22Rv1 (cell line): ENCODE measurements around the gene NOXRED1.

Experiments used
- ZFX ChIP-seq: fragments of 450-650 bp; IDR thresholded peaks from 2 replicates; pipeline ENCODE4 v1.6.1; 2017; ENCODE audit warnings: antibody characterized with exemption, borderline replicate concordance
- TF ChIP-seq, protein P1 (sequence below): fragments of 450-650 bp; IDR thresholded peaks from 2 replicates; pipeline ENCODE4 v1.5.1; 2017; ENCODE audit warnings: mild to moderate bottlenecking

DNA sequence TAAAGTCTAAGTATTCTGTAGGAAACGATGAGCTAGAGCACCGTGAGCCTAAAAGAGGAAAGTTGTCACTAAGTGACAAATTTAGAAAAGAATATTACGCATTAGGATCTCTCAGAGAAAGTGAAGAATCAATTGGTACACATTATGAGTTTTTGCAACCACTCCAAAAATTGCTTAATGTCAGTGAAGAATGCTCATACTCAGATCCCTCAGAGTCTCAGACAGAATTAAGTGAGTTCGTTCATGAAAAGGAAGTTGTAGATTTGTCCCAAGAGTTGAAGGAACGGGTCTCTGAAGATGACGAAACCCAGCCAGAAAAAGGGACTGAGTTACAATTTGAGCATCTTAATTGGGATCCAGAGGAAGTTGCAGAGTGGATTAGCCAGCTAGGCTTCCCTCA, 44.6 kb downstream of the NOXRED1 start:
- TF ChIP-seq, protein P1, sequence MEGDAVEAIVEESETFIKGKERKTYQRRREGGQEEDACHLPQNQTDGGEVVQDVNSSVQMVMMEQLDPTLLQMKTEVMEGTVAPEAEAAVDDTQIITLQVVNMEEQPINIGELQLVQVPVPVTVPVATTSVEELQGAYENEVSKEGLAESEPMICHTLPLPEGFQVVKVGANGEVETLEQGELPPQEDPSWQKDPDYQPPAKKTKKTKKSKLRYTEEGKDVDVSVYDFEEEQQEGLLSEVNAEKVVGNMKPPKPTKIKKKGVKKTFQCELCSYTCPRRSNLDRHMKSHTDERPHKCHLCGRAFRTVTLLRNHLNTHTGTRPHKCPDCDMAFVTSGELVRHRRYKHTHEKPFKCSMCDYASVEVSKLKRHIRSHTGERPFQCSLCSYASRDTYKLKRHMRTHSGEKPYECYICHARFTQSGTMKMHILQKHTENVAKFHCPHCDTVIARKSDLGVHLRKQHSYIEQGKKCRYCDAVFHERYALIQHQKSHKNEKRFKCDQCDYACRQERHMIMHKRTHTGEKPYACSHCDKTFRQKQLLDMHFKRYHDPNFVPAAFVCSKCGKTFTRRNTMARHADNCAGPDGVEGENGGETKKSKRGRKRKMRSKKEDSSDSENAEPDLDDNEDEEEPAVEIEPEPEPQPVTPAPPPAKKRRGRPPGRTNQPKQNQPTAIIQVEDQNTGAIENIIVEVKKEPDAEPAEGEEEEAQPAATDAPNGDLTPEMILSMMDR, result no peak
- TF ChIP-seq ZFX, result no peak
